GM20000 (cell line): ENCODE results near the gene PLXNA1.

Source experiments
- DNase-seq: peaks from one replicate; pipeline ENCODE4 v3.0.0; 2012; ENCODE audit warnings: low spot score
- TF ChIP-seq, protein P1 (sequence below): IDR thresholded peaks from 2 replicates; pipeline ENCODE4 v1.5.1; 2012; ENCODE audit warnings: mild to moderate bottlenecking, control low read depth; ENCODE audit errors: extremely low read depth, missing control alignments

The PLXNA1 gene

DNA sequence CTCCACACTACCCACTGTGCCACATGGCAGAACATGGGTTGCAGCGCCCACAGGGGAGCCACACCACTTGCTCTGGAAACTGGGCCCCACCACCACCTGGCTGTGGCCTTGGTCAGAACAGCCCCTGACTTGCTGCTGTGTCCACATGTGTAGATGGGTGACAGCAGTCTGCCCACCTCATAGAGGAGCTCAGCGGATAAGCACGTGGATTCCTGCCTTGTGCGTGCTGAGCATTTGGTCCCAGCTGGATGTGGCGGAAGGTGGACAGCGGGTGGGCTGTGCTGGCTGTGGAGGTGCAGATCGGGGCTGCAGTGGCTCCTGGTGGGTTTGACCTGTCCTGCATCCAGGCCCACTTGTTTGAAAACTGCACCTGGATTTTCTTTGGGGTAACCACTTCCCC lies 6.0 kb upstream of the PLXNA1 start:
- TF ChIP-seq, protein P1, sequence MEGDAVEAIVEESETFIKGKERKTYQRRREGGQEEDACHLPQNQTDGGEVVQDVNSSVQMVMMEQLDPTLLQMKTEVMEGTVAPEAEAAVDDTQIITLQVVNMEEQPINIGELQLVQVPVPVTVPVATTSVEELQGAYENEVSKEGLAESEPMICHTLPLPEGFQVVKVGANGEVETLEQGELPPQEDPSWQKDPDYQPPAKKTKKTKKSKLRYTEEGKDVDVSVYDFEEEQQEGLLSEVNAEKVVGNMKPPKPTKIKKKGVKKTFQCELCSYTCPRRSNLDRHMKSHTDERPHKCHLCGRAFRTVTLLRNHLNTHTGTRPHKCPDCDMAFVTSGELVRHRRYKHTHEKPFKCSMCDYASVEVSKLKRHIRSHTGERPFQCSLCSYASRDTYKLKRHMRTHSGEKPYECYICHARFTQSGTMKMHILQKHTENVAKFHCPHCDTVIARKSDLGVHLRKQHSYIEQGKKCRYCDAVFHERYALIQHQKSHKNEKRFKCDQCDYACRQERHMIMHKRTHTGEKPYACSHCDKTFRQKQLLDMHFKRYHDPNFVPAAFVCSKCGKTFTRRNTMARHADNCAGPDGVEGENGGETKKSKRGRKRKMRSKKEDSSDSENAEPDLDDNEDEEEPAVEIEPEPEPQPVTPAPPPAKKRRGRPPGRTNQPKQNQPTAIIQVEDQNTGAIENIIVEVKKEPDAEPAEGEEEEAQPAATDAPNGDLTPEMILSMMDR: no peak
- no peak for DNase-seq

DNA sequence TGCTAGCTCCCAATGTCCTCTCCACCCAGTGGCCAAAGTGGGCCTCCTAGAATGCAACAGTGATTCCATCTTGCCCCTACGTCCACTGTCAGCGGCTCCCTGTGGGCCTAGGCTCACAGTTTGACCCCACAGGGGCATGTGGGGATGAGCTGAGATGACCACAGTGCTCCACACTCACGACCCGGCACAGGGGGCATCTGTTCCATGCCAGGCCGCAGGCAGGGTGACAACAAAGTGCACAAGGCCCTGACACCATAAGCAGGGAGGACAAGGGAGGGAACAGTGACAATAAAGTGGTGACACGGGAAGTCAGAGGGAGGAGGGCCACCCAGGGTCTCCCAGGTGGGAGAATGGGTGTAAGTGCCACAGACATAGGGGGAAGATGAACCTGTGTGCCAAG lies 5.1 kb upstream of the PLXNA1 start:
- TF ChIP-seq, protein P1: no peak
- no peak for DNase-seq

DNA sequence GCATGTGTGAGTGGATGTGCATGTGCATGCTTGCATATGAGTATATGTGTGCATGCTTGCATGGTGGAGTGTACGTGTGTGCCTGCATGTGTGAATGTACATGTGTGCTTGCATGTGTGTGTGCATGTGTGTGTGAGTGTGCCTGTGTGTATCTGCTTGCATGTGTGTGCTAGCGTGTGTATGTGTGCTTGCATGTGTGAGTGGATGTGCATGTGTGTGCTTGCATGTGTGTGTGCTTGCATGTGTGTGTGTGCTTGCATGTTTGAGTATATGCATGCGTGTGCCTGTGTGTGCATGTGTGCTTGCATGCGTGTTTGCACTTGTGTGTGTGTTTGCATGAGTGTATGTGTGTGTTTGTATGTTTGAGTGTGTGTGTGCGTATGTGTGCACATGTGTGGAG lies 4.6 kb upstream of the PLXNA1 start:
- DNase-seq: no peak
- TF ChIP-seq, protein P1: no peak

DNA sequence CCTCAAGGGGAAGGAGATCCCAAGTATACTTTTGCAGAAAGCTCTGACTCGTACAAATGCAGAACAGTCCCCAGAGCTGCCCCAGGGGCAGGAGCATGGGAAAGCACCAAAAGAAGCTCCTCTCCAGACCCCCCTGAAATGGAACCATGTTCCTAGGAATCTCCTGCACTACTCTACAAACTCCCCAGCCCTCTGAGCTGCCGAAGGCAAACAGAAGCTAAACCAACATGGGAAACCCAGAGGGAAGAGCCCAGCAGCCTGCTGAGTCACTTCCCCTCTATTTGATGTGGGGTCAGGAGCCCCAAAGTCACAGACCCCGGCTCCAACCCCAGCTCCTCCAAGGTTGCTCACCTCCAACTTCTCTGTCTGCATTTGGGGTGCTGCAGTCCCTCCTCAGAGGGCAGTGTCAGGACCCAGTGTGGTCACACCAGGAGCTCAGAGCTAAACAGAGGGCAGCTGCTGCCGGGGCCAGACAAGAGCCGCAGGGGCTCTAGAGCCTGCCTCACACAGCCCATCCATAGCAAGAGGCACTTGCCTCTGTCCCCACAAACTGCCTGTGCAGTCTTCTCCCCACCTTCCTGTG lies 3.8 kb upstream of the PLXNA1 start:
- TF ChIP-seq, protein P1: no peak
- DNase-seq: no peak

DNA sequence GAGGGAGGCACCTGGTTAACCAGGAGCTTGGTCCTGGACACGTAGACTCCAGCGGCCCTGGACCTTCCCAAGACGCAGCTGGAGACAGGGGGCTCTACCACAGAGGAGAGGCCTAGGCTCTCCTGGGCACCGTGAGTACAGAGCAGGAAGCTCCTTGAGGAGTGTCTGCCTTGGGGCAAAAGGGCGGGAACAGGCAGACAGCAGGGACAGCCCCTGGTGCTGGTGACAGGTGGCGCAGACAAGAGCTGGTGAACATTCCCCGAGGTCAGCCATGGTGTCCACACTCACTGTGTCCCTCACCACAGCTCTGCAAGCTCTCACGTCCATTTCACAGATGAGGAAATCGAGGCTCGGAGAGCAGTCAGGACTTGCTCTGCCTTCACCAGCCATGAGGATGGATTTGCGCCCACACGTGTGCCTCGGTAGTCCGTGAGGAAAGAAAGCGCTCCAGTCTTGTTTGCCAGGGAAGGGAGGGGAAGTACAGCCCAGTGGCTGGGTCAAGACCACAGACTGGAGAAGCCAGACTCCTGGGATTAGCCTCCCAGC lies 2.6 kb upstream of the PLXNA1 start:
- DNase-seq: no peak

DNA sequence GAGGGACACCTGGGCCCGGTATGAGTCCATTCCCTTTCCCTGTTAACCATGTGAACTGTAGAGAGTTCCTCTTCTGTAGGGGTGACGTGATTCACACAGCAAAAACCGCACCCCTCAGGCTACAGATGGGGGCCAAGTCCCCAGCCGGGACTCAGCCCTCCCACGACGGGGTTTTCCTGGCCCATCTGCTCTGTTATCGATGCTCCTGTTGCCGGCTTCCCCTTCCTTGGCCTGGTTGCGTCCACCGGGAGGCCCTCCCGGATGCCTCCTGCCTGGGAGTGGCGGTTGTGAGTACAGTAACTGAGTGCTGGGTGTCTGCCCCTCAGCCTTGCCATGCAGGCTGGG lies 817 bp upstream of the PLXNA1 start:
- DNase-seq: peak; percentile 84
- TF ChIP-seq, protein P1: no peak

More for the DNA sequence above, 2.6 kb upstream of the PLXNA1 start:
- TF ChIP-seq, protein P1: no peak

DNA sequence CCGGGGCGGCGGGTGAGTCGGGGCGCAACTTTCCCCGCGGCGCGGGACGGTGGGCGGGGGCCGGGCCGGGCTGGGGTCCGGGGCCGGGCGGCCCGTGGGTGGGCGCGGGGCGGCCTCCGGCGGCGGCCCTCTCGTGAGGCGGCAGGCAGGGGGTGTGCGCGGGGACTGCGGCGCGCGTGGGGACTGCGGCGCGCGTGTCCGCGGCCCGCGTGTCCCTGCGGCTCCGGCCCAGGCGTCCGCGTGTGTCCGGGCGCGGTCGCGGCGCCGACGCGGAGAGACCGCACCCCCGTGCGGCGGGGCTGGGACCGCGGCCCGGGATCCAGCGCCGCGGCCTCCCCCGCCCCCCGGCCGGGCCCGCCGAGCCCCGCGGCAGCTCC lies 349 bp downstream of the PLXNA1 start:
- peak; percentile 79 for DNase-seq
- TF ChIP-seq, protein P1: no peak
